DOHH2 (cell line): ENCODE measurements around the gene NAP1L5.

Experiments
- H3F3A ChIP-seq: fragments of 200-600 bp; sonication (generic), shearing (Covaris generic); 2 replicates; pipeline ENCODE4 v1.6.0; 2016; ENCODE audit warnings: antibody characterized with exemption, mild to moderate bottlenecking; ENCODE audit not compliant: control insufficient read depth, insufficient read depth
- H3K27ac ChIP-seq: fragments of 200-600 bp; sonication (generic); 2 replicates; pipeline ENCODE4 v1.5.1; 2014; ENCODE audit warnings: low read depth, mild to moderate bottlenecking, low read length, moderate library complexity
- H3K27me3 ChIP-seq: fragments of 200-600 bp; sonication (generic); 2 replicates; pipeline ENCODE4 v1.6.1; 2014; ENCODE audit warnings: mild to moderate bottlenecking, low read length, mixed read lengths; ENCODE audit not compliant: control insufficient read depth
- H3K36me3 ChIP-seq: fragments of 200-600 bp; sonication (generic); 2 replicates; pipeline ENCODE4 v1.6.1; 2014; ENCODE audit warnings: mild to moderate bottlenecking, low read length, moderate library complexity, mixed read lengths; ENCODE audit not compliant: control insufficient read depth
- H3K4me1 ChIP-seq: fragments of 200-600 bp; sonication (generic); 2 replicates; pipeline ENCODE4 v1.6.1; 2014; ENCODE audit warnings: mild to moderate bottlenecking, low read length, mixed read lengths; ENCODE audit not compliant: control insufficient read depth
- H3K4me2 ChIP-seq: fragments of 200-600 bp; sonication (generic); 2 replicates; pipeline ENCODE4 v1.6.0; 2014; ENCODE audit warnings: mild to moderate bottlenecking, low read length, moderate library complexity
- H3K4me3 ChIP-seq: fragments of 200-600 bp; sonication (generic); 2 replicates; pipeline ENCODE4 v1.5.1; 2014; ENCODE audit warnings: mild to moderate bottlenecking, low read length, mixed read lengths
- H3K79me2 ChIP-seq: fragments of 200-600 bp; sonication (generic); 2 replicates; pipeline ENCODE4 v1.6.1; 2014; ENCODE audit warnings: mild to moderate bottlenecking, low read length, mixed read lengths; ENCODE audit not compliant: control insufficient read depth
- H3K9me2 ChIP-seq: fragments of 200-600 bp; sonication (generic); replicated peaks from 2 replicates; pipeline ENCODE4 v1.6.1; 2014; ENCODE audit warnings: mild to moderate bottlenecking, low read length, mixed read lengths; ENCODE audit not compliant: control insufficient read depth
- H3K9me3 ChIP-seq: fragments of 200-600 bp; sonication (generic); 2 replicates; pipeline ENCODE4 v1.6.1; 2014; ENCODE audit warnings: antibody characterized with exemption, low read length, mixed read lengths; ENCODE audit not compliant: control insufficient read depth, insufficient read depth
- H4K20me1 ChIP-seq: fragments of 200-600 bp; sonication (generic); 2 replicates; pipeline ENCODE4 v1.6.0; 2014; ENCODE audit warnings: low read depth, mild to moderate bottlenecking, antibody characterized with exemption, low read length, moderate library complexity; ENCODE audit not compliant: control insufficient read depth, insufficient read depth
- CTCF ChIP-seq: fragments of 200-600 bp; sonication (generic); IDR thresholded peaks from one replicate; pipeline ENCODE4 v1.5.1; 2014; ENCODE audit warnings: antibody characterized with exemption, mild to moderate bottlenecking, low read depth, low read length; ENCODE audit not compliant: poor library complexity, severe bottlenecking
- EZH2phosphoT487 ChIP-seq: fragments of 200-600 bp; sonication (generic); IDR thresholded peaks from 2 replicates; pipeline ENCODE4 v1.6.1; 2017; ENCODE audit warnings: borderline replicate concordance, mild to moderate bottlenecking, antibody characterized with exemption, low read length, moderate library complexity, mixed read lengths

The NAP1L5 gene

GRCh38 chr4:88732714-88733368 lies 35.2 kb upstream of the NAP1L5 start:
- no peaks in the 10 kb centered on the region for H3K9me2 ChIP-seq
- H3K4me1 ChIP-seq = 0 out of 2 replicates have a peak, but pooled peaks cover 3% of the 10 kb centered on the region
- no peak overlapping the region for H3K27ac ChIP-seq
- no peaks in the 10 kb centered on the region for H3K36me3 ChIP-seq
- no peaks in the 10 kb centered on the region for H3K27me3 ChIP-seq
- no peaks in the 10 kb centered on the region for H4K20me1 ChIP-seq
- H3K4me3 ChIP-seq = no peak overlapping the region
- H3K79me2 ChIP-seq = no peaks in the 10 kb centered on the region
- H3K9me3 ChIP-seq = no peaks in the 10 kb centered on the region
- H3K4me2 ChIP-seq = no peak overlapping the region
- TF ChIP-seq CTCF = no peak
- TF ChIP-seq EZH2phosphoT487 = no peak
- no peaks in the 10 kb centered on the region for H3F3A ChIP-seq

- Histone ChIP-seq H3K4me3 (no peak overlapping the region), H3K4me2 (no peak overlapping the region), H3K9me3 (no peaks in the 10 kb centered on the region), H3K9me2 (no peaks in the 10 kb centered on the region), H4K20me1 (no peaks in the 10 kb centered on the region), H3K27ac (no peak overlapping the region), H3K79me2 (no peaks in the 10 kb centered on the region), H3K4me1 (0 out of 2 replicates have a peak, but pooled peaks cover under 1% of the 10 kb centered on the region), H3F3A (no peaks in the 10 kb centered on the region), H3K27me3 (no peaks in the 10 kb centered on the region), H3K36me3 (no peaks in the 10 kb centered on the region)
- TF ChIP-seq CTCF (no peak), EZH2phosphoT487 (no peak)
These were observed 33.8 kb upstream of the NAP1L5 start for GRCh38 chr4:88731381-88731780.

GRCh38 chr4:88730811-88731210 lies 33.2 kb upstream of the NAP1L5 start:
- no peaks in the 10 kb centered on the region for H4K20me1 ChIP-seq
- no peak overlapping the region for H3K27ac ChIP-seq
- no peak overlapping the region for H3K4me2 ChIP-seq
- H3K4me1 ChIP-seq = no peaks in the 10 kb centered on the region
- no peaks in the 10 kb centered on the region for H3K9me3 ChIP-seq
- H3K36me3 ChIP-seq = no peaks in the 10 kb centered on the region
- no peaks in the 10 kb centered on the region for H3K79me2 ChIP-seq
- TF ChIP-seq CTCF (no peak), EZH2phosphoT487 (no peak)
- no peaks in the 10 kb centered on the region for H3K27me3 ChIP-seq
- no peak overlapping the region for H3K4me3 ChIP-seq
- no peaks in the 10 kb centered on the region for H3K9me2 ChIP-seq
- H3F3A ChIP-seq = no peaks in the 10 kb centered on the region
